Tibial nerve (tissue), 4 donors: ENCODE data around the gene VTN.

Experiments used
- CTCF ChIP-seq, 5 experiments: fragments of 200-600 bp in 3 of 5; fragments of 450-650 bp in 2 of 5; sonication (generic) in 3 of 5; IDR thresholded peaks; one replicate each; pipeline ENCODE4 v1.5.1; 2016 to 2019; ENCODE audit warnings: antibody characterized with exemption in 5 of 5, mild to moderate bottlenecking in 3 of 5, moderate library complexity in 2 of 5
- EP300 ChIP-seq, 2 donors: sonication (generic); formaldehyde crosslinking; IDR thresholded peaks; one replicate each; pipeline ENCODE4 v1.6.1; 2017; ENCODE audit warnings: antibody characterized with exemption in 2 of 2, mild to moderate bottlenecking in 1 of 2
- POLR2A ChIP-seq, 2 donors: fragments of 450-650 bp; IDR thresholded peaks; one replicate each; pipeline ENCODE4 v1.6.1; 2017; ENCODE audit warnings: antibody characterized with exemption in 2 of 2, mild to moderate bottlenecking in 2 of 2, moderate library complexity in 2 of 2

DNA sequence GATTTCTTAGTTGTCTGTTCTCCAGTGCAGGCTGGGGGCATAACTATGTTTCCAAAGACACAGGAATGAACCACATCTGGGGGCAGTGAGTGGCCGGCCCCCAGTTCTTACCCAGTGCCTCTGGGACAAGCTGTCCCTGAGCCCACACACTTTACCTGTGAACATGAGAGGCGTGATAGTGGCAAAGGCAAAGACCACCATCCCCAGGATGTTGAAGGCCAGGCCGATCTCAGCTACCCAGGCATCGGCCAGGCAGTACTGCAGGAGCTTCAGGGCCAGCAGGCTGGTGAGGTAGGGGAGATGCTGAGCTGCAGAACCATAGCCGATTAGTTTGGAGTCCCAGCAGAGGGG is 34.3 kb upstream of the VTN start:
- TF ChIP-seq CTCF (IDR thresholded peaks at IDR 0.05) (no peak), POLR2A (IDR thresholded peaks at IDR 0.05) (no peak), EP300 (IDR thresholded peaks at IDR 0.05) (no peak)
